ENCODE data around the gene PRKAG1. TPM values are rescaled to one million over a fixed set of nuclear protein-coding genes. Genes with fewer than 3 reads are reported as not detected.

PRKAG1 gene
- total RNA-seq, 1 experiment from 2014 or later: 50.7 TPM

DNA sequence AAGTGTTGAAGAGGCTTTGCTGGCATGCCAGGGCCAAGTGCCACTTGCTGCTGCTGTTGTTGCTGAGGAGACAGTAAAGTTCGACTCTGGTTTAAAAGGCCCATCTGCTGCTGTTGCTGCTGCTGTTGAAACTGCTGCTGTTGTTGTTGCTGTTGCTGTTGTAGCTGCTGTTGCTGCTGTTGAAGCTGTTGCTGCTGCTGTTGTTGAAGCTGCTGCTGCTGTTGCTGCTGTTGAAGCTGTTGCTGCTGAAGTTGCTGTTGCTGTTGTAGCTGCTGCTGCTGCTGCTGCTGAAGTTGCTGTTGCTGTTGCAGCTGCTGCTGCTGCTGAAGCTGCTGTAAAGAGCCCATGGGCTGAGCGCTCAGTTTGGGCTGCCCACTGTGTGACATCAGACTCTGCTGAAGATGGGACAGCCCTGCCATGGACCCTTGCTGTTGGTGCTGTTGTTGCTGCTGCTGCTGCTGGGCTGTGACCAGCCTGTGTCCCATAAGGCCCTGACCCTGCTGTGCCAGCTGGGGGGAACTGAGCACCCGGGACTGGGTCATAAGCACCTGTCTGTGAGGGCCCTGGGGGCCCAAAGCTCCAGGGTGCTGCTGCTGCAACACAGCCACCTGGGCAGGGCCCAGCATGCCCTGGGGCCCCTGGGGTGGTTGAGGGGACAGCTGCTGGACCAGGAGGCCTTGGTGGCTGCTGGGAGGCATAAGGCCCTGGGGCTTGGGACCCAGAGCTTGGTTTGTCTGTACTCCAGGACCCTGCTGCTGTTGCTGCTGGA is 14.3 kb upstream of the PRKAG1 start:
- no peak overlapping the region for H3K27ac ChIP-seq (ENCODE audit: low read depth, low read length, poor library complexity, severe bottlenecking)
- peaks cover 96% of the 10 kb centered on the region for H3K36me3 ChIP-seq (ENCODE audit: insufficient read depth, low read length, poor library complexity, severe bottlenecking)
- TF ChIP-seq, protein P1, sequence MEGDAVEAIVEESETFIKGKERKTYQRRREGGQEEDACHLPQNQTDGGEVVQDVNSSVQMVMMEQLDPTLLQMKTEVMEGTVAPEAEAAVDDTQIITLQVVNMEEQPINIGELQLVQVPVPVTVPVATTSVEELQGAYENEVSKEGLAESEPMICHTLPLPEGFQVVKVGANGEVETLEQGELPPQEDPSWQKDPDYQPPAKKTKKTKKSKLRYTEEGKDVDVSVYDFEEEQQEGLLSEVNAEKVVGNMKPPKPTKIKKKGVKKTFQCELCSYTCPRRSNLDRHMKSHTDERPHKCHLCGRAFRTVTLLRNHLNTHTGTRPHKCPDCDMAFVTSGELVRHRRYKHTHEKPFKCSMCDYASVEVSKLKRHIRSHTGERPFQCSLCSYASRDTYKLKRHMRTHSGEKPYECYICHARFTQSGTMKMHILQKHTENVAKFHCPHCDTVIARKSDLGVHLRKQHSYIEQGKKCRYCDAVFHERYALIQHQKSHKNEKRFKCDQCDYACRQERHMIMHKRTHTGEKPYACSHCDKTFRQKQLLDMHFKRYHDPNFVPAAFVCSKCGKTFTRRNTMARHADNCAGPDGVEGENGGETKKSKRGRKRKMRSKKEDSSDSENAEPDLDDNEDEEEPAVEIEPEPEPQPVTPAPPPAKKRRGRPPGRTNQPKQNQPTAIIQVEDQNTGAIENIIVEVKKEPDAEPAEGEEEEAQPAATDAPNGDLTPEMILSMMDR (conservative IDR thresholded peaks at IDR 0.05; ENCODE audit: low read depth, low read length): no peak
- no peak for TF ChIP-seq EZH2 (IDR thresholded peaks at IDR 0.05; ENCODE audit: borderline replicate concordance, low read depth, low read length, poor library complexity, severe bottlenecking)
- no peaks in the 10 kb centered on the region for H3K4me1 ChIP-seq (ENCODE audit: insufficient read depth, low read length, poor library complexity, severe bottlenecking)
- POLR2A ChIA-PET (ENCODE audit: low non-redundant PET): no interaction called here
- H3K9me3 ChIP-seq (ENCODE audit: low read depth, low read length, poor library complexity, severe bottlenecking): no peaks in the 10 kb centered on the region
- no peak for DNase-seq (ENCODE audit: low spot score)
- no TSS peak for BruUV-seq (replicated peaks)
- intact Hi-C loops (cut with micrococcal nuclease; ENCODE audit: unreplicated experiment): no loop called here
- no peak overlapping the region for H3K4me3 ChIP-seq (ENCODE audit: low read depth, low read length, poor library complexity, severe bottlenecking)
- CTCF ChIA-PET: interaction anchor here (0.6 kb wide), 1 partner anchor 615 kb away, joined by 6 read pairs; no protein-coding TSS in a partner anchor
- H3K27me3 ChIP-seq (replicated peaks; ENCODE audit: insufficient read depth, low read depth, low read length, poor library complexity): no peaks in the 10 kb centered on the region

DNA sequence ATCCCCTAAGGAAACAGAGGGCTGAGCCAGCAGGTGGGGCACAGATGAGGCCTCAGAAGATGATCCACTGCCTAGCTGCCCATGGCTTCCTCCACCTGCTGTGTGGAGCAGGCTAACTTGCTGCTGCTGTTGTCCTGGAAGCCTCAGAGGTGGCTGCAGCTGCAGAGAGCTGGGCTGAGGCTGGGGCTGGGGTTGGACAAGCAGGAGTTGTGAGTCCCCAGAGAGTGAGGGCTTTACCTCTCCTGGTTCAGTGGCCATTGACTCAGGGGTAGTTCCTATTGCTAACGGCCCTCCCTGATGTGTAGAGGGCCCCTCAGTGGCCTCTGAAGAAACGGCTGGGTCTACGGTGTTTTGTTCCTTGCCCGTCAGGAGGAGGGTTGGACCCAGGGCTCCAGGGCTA is 13.7 kb upstream of the PRKAG1 start:
- POLR2A ChIA-PET (ENCODE audit: low non-redundant PET): no interaction called here
- CTCF ChIA-PET: no interaction called here
- Histone ChIP-seq H3K9me3 (ENCODE audit: low read depth, low read length, poor library complexity, severe bottlenecking) (no peaks in the 10 kb centered on the region), H3K36me3 (ENCODE audit: insufficient read depth, low read length, poor library complexity, severe bottlenecking) (peaks cover 96% of the 10 kb centered on the region), H3K4me3 (ENCODE audit: low read depth, low read length, poor library complexity, severe bottlenecking) (no peak overlapping the region), H3K27me3 (replicated peaks; ENCODE audit: insufficient read depth, low read depth, low read length, poor library complexity) (no peaks in the 10 kb centered on the region), H3K27ac (ENCODE audit: low read depth, low read length, poor library complexity, severe bottlenecking) (no peak overlapping the region), H3K4me1 (ENCODE audit: insufficient read depth, low read length, poor library complexity, severe bottlenecking) (no peaks in the 10 kb centered on the region)
- DNase-seq (ENCODE audit: low spot score): no peak
- BruUV-seq (replicated peaks): no TSS peak
- intact Hi-C loops (cut with micrococcal nuclease; ENCODE audit: unreplicated experiment): no loop called here
- TF ChIP-seq, protein P1 (conservative IDR thresholded peaks at IDR 0.05; ENCODE audit: low read depth, low read length): no peak
- TF ChIP-seq EZH2 (IDR thresholded peaks at IDR 0.05; ENCODE audit: borderline replicate concordance, low read depth, low read length, poor library complexity, severe bottlenecking): no peak

DNA sequence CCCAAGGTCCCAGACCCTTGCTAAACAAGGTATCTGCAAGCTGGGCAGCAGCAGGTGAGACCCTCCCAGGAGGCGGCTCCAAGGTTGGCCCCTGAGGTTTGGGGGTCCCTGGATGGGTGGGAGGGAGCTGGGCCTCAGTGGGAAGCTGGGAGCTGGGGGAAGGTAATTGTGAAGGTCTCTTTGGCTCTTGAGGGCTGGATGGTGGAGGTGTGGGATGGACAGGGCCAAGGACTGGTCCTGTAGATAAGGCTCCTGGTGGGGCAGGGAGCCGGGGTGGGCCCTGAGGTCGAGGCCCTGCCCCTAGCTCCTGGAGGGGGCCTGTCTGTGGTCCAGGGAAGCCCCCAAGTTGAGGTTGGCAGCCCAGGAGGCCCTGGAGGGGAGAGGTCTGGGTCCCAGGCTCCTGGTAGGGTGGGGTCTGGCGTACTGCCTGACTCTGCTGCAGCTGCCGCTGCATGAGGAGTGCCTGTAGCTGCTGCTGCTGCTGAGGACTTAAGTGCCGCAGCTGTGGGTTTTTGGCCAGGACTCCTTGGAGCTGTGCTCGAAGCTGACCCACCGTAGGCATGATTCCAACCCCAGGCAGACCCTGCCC is 13.1 kb upstream of the PRKAG1 start:
- ChIA-PET POLR2A (ENCODE audit: low non-redundant PET) (no interaction called here), CTCF (no interaction called here)
- TF ChIP-seq EZH2 (IDR thresholded peaks at IDR 0.05; ENCODE audit: borderline replicate concordance, low read depth, low read length, poor library complexity, severe bottlenecking): no peak
- TF ChIP-seq, protein P1 (conservative IDR thresholded peaks at IDR 0.05; ENCODE audit: low read depth, low read length): no peak
- Histone ChIP-seq H3K36me3 (ENCODE audit: insufficient read depth, low read length, poor library complexity, severe bottlenecking) (peaks cover 96% of the 10 kb centered on the region), H3K4me1 (ENCODE audit: insufficient read depth, low read length, poor library complexity, severe bottlenecking) (no peaks in the 10 kb centered on the region), H3K27me3 (replicated peaks; ENCODE audit: insufficient read depth, low read depth, low read length, poor library complexity) (no peaks in the 10 kb centered on the region), H3K9me3 (ENCODE audit: low read depth, low read length, poor library complexity, severe bottlenecking) (no peaks in the 10 kb centered on the region), H3K27ac (ENCODE audit: low read depth, low read length, poor library complexity, severe bottlenecking) (peak overlapping the region; percentile 23), H3K4me3 (ENCODE audit: low read depth, low read length, poor library complexity, severe bottlenecking) (no peak overlapping the region)
- intact Hi-C loops (cut with micrococcal nuclease; ENCODE audit: unreplicated experiment): no loop called here
- no peak for DNase-seq (ENCODE audit: low spot score)
- BruUV-seq (replicated peaks): no TSS peak

Data from A673 (cell line).